NCI-H748 treated with DMSO at 0.1 percent for 48 hours (cell line): ENCODE results near the gene UVRAG.
A peak's percentile ranks its signal among the peaks of the same experiment; 100 is the strongest.

ENCODE experiments used
- DNase-seq: peaks from one replicate; lab custom pipeline; 2025; lab: John Stamatoyannopoulos, UW

UVRAG gene

DNA sequence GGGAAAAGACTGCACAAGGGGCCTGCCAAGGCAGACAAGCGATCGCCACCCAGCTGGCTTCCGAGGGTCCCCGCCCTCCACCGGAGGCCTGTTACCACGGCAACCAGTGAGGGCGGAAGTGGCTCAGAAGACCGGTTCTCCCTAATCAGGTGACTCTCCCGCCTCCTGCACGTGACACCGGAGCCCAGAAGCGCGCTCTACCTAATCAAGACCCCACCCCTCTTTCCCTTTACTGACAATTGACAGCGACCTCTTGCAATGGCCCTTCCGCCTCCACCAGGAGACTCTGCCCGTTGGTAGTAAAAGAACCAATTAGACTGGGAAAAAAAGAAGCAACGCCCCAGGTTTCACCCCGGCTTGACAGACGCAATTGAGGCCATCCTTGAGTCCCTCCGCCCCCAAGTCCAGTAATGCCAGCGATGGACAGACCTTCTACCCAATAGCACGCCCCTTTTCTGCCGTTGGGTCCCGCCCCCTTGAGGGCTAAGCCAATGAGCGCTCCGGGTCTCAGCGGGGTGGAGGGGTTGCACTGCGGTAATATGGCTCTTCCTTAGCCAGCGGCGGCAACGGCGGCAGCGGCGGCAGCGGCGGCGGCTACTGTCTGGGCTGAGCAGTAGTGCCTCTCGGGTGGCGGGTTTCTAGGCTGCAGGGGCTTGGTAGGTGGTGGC lies at the start of gene UVRAG:
TSS of gene UVRAG (plus strand) at position 534 of the 668 bp plus-strand sequence. CDS start 198 bp downstream, outside the sequence.
- DNase-seq = peak; percentile 100

DNA sequence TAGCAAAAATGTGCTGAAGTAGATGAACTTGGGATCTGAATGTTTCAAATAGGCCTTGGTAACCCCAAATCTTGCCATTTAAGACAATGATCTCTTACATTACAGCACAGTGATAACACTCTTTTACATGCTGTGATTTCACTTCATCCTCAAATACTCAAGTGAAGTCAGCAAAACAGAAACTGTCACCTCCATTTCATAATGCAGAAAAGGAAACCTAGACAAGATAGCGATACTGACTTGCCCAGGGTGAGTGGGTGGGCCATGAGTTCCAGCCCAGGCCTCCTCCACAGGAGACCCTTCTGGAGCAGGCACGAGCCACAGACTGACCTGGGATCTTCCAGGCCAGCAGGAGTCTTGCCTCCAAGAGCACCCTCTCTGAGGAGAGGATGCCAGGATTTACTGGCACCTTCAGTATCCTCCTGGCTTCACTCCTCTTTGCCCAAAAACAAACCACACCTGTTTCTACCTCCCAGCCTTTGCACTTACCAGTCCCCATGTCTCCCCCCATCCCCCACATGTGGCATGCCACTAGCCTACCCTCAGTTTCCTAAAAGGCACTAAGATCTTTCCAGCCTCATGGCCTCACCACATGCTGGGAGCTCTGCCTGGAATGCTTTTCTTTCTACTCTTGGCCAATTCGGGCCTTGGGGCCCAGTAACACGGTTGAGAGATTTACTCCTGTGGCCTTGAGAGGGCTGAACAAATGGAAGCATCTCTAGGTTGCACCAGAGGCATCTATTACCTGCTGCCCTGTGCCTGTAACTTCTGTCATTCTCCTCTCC lies 48.4 kb upstream of the UVRAG start:
- DNase-seq = no peak

DNA sequence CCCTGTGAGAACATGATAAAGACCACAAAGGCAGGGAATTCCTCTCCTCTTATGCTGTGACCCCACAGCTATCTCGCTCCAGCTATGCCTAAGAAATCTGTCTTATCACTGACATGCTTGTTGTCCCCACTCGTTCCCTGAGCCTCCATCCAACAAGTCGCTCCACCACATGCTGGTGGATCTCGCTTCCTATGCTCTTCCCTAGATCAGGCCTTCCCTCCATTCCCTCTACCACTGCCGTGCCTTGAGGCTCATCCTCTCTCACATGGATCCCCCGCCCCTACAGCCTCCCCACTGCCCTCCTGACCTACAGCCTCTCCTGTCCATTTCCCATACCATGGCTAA lies 47.8 kb upstream of the UVRAG start:
- no peak for DNase-seq

DNA sequence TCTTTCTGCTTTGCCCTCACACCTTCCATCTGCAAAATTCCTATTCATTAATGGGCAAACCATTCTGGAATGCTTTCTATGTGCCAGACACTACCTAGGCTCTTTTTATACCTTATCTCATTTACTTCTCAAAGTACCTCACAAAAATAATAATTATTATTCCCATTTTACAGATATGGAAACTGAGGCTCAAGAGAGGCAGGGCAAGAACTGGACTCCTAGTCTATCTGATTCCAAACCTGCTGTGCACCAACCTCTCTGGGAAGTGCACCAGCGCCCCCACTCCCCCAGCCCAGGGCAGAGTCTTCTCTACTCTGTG lies 47.3 kb upstream of the UVRAG start:
- no peak for DNase-seq

DNA sequence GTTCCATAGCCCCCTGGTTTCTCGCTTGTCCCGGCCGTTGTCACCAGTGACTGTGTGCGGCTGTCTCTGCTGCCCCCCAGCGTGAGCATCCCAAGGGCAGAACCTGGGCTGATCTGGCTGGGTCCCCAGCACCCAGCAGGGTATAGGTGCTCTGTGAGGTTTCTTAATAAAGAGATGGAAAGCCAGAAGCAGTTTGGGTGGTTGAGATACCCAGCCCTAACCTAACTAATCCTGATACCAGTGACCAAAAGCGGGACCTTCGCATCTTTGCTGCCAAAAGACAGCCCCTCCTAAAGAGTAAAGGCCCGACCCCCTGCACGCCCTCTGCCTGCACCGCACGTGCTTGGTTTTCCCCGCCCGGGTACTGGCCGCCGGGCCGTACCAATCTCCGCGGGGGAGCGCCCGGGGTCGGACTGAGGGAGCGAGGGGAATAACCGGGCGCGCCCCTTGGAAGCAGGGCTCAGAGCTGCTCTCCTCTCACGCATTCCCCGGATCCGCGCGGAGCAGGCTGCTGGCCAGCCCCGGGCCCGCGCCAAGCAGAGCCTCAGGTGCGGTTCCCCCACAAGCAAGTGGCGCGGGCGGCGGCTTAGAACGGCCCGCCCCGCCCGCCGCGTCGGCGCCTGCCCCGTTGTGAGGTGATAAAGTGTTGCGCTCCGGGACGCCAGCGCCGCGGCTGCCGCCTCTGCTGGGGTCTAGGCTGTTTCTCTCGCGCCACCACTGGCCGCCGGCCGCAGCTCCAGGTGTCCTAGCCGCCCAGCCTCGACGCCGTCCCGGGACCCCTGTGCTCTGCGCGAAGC lies 46.7 kb upstream of the UVRAG start, which contains the start of gene DGAT2:
TSS of gene DGAT2 (plus strand) at position 667 of the 797 bp plus-strand sequence. CDS start 214 bp downstream, outside the sequence.
- peak; percentile 59 for DNase-seq

DNA sequence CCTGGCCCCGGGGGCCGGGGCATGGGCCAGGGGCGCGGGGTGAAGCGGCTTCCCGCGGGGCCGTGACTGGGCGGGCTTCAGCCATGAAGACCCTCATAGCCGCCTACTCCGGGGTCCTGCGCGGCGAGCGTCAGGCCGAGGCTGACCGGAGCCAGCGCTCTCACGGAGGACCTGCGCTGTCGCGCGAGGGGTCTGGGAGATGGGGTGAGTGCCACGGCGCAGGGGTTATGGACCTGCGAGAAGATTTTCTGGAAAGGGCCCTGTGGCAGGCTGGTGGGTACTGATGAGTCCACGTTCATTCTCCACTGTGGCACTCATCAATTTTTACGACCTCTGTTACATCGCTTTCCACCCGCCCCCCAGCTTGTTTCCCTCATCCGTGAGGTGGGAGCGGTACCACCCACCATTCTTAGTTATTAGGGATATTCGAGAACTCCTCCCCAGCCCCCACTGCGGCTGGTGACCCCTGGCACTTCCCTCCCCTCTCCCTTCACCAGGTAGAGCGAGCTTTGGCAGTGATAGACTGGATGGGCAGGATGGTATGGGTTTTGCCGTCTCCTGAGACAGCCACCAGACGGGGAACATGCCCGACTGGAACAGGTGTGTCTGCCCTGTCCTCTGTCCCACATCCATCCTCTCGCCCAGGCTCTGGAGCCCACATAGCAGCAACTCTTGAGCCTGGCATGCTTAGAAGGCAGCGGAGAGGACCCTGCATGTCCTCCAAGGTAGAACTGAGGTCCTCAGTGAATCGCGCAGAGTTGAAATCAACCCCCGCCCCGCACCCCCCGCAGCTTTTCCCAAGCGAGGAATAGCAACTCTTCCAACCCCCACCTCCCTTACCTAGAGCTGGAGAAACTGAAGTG lies 45.9 kb upstream of the UVRAG start:
- peak; percentile 24 for DNase-seq

DNA sequence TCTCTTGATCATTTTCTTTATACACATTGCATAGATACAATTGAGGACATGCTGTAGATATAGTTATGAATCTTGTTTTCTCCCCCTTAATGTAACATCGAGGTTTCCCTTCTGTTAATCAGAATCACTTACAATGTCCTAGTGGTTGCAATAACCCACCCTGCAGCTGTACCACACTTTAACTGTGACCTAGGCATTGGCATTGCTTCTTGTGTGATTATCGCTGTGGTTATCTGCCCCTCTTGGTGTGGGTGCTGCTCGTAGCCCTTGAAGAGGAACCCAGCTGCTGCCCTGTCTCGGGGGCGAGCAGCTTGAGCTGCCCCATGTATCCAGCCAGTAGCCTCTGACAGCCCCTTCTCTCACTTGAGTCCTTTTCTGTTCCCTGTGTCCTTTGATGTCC lies 44.9 kb upstream of the UVRAG start:
- DNase-seq = no peak

DNA sequence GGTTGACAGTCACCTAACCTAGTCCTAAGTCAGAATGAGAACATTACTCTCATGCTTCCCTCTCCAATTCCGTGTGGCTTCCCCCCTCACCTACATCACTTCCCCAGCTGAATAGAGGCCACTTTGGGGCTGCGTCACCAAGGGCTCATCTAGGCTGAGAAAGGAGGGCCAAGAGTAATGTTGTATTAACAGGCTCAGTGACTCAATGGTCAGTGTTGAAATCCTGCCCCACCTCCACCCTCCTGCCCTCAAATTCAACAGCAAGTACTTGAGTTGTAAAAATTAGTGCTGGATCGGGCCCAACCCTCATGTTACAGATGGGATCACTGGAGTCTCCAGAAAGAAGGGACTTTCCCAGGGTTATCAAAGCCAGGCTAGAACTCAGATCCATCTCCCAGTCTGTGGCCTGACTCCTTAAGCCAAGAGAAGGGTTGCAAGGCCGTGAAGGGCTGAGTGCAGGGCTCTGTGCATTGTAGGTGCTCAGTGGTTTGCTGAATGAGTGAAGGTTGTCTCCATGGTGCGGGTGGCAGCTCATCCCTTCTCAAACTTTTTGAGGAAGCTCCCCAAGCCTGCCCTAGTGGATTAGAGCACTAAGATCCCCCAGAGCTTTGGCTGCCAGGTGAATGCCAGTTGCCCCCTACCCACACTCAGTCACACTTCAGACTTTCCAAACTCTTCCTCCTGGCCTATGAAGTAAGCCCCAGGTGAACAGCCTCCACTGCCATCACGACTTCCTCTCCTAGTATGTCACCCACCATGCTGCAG lies 43.2 kb upstream of the UVRAG start:
- no peak for DNase-seq

DNA sequence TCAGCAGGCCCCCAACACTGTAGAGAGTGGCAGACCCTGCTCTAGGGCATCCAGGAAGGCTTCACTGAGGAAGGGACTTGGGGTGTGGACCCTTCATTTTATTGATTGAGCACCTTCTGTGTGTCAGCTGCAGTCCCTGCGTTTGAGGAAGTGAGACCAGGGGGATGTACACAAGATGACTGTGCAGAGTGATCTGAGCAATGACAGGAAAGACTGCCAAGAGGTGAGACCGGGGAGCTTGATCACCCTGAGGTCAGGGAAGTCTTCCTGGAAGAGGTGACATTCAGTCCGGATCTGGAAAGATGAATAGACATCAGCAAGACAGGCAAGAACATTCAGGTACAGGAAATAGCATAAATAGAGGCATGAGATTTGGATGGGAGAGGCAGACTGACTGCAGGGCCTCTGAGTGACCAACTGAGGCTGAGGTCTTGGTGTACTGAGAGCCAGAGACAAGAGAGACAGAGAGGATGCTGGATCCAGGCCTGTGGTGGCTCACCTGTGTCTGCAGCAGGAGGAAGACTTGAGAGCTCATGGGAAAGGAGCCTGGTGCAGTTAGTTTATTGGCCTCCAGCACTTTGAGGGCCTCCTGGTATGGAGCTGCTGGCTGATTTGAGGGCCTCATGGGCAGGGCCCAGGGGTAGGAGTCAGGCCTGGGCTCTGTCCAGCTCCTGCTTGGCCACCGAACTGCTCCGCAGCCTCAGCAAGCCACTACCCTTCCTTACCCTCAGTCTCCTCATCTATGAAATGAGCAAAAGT lies 41.2 kb upstream of the UVRAG start:
- no peak for DNase-seq

DNA sequence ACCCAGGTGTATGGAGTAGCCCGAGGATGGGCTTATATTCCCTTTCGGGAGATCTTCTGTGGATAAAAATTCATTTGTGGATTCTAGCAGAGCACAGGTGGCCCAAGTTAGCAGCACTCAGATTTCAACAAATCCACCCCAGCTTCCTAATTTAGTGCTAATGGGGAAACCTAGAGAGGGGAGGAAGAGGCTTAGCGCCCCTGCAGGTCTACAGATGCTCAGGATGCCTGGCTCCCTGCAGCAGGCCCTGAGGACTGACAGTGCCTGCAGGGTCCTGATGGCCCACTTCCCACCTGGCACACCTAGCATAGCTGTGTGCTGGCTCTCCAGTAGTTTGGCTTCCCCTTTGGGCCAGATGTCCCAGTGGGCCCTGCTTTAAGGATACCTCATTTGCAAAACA lies 40.0 kb upstream of the UVRAG start:
- no peak for DNase-seq

DNA sequence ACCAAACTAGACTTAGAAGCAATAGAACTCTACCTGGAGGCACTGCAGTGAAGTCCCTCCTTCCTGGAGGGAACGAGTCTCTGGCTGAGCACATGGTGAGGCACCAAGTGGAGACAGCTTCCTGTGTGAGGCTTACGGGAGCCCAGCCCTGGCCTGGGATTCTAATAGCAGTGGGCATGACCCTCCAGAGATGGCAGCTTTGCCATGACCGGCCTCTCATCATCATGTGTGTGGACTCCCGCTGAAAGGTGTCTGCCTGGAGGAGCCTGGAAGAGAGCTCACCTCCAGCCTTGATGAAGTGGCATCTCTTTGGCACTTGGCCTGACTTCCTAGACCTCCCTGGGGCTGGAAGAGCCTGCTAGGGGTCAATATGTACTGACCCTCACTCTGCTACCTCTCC lies 38.5 kb upstream of the UVRAG start:
- DNase-seq = no peak

DNA sequence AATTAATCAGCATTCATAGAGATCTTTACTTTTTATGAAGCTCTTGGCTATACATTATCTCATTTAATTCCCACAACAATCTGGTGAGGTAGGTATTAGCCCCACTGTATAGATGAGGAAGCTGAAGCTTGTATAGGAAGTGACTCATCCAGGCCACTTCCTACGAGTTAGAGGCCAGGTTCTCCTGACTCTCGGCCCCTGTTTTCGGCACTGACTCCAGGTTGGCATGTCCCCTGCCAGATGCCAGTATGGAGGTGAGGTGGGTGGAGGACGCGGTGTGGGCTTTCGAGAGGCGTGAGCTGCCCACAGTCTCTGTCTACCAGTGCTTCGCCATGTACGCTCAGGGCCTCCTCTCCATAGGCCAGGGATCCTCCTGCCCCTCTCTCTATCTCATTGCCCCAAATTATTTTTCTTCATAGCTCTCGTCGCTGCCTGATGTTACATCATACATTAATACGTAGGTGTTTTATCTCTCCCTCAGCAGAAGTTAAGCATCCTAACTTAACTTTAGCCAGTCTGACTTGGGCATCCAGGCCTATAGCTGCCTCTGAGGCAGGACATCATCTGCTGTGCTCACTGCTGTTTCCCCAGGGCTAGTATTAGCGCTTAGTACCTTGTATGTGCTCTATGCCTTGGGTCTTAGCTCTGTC lies 37.4 kb upstream of the UVRAG start:
- no peak for DNase-seq

DNA sequence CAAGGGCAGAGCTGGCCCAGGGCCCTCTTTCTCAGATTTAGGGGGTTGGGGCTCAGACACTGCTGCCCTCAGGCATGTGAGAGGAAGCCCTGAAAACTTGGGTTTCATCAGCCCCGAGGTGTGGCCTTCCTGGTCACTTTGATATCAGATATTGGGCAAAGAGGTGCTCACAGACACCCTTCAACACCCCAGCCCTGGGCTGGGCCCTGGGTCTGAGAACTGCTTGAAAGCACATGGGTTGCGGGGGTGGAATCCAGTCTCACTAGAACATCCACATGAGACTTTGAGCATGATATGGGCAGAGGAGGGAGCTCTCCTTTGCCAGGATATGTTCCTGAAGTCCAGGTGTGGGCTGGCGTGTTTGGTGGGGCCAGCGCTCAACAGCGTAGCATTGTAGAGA lies 36.0 kb upstream of the UVRAG start:
- DNase-seq = no peak

DNA sequence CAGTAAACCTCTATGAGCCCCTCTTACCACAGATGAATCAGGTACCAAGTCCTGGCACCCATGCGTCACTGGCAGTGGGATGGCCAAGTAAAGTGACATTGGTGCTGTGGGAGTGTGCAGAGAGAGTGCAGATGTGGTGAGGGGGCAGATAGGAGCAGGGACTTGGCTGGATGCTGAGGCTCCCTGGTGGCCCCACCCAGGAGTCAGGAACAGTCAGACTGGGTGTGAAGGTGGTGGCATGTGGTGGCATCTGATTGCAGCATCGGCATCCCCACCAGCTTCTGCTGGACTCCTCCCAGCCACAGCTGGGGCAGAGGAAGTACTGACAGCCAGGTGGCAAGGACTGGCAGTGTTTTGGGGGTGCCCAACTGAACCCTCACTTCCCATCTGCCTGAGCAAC lies 35.0 kb upstream of the UVRAG start:
- no peak for DNase-seq

DNA sequence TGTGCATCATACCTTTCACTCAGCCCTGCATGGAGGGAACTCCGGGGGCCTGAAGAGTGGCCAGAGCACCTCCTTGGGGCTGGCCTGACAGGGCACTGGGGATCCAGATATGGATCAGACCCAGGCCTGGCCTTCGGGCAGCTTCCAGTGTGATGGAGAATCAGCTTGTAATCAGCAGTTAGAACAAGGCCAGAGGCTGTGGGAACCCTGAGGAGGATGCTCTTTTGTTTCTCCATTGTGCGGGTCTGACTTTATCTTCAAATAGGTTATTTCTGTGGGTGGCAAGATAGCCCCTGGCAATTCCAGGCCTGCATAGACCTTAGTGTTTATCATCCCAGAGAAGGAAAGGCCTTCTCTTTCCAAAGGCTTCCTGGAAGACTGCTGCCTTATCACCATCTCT lies 34.1 kb upstream of the UVRAG start:
- DNase-seq = no peak

DNA sequence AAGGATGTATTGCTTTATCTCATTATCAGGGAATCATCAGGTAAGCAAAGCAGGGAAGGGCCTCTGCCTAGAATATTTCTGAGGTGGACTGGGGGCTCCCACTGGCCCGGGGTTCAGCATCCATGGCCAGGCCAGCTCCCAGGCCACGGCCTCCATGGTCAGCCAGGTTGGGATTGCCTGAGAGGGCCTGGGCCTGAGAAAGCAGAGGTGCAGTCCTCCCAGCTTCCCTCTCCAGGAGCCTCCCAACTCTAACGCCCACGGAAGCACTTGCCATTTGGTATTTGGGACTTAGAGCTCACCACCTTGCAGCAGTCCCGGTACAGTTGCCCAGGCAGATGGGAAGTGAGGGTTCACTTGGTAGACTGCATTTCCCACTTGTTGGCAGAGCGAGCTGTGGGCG lies 33.7 kb upstream of the UVRAG start:
- DNase-seq = no peak

DNA sequence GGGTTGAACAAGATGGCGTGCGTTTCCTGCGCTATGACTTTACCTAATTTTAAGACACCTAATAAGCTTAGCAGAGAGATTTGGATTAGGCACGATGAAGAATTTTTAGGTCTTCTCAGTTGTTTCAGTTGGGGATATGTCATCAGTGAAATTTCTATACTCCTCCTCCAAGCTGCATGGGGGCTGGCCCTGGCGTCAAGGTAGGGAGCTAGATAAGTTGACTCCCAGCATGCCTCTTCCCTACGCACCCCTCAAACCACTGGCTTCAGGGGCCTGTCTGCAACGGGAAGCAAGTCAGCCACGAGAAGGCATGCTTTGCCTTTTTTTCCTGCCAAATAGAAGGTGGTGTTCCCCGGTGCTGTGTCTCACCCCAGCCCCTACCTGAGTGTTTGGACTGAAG lies 33.2 kb upstream of the UVRAG start:
- no peak for DNase-seq

DNA sequence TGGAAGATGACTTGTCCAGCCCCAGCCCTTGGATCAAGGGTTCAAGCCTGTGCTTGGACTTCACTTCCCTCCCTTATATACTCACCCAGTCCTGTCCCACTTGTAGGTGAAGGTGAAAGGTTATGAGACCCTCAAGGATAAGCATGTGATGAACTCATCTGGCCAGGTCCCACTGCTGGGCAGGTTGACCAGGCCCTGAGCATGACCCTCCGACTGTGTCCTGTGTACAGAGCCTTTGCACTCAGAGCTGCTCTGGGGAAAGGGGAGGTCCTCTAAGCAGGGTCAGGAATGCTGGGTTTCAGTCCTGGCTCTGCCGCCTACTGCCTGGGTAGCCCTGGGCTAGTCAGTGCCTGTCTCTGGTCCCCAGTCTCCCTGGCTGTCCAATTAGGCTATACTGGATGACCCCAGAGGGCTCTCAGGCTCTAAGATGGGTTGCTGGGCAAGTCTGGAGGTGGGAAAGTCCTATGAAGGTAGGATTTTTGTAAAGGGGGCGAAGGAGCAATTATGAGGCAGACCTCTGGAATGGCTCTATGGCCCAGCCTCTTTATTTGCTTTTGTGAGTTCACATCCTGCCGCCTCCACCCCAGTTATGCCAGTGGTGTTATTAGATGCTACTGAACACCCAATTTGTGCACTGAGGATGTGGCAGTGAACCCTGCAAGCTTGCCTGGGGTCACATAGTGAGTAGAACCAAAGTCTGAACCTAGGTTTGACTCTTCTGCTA lies 32.3 kb upstream of the UVRAG start:
- DNase-seq = no peak

DNA sequence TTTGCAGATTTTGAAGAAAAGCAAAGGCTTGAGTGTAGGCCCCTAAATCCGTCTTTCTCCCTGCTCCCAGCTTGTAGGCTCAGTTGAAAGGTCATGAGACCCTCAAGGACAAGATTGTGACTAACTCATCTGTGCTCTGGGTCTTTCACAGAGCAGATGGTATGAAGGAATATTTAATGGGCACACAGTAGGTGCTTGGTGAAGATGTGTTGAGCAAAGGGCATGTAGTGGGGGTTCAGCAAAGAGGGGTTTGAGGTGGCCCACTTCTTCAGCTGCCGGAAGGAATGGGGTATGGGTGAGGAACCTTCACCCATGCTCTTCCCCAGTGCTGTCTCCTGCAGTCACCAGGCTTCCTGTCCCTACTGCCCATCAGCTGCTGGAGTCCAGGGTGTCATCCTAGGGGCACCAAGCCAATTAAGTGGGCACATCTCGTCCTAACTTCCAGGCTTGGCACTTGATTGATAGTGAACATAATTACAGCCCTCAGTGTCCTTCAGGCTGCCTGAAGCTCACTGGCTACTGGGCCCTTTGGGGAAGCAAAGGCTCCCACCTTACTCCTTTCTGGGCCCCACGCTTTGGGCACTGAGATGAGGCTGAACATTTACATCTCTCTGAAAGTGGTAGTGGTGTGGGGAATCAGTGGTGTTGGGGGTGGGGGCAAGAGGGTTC lies 31.5 kb upstream of the UVRAG start:
- no peak for DNase-seq
